Epithelial cell of proximal tubule (primary cell): ENCODE data around the gene SCN4A. TPM values are rescaled to one million over a fixed set of nuclear protein-coding genes. Genes with fewer than 3 reads are reported as not detected.

Experiments
- DNase-seq: peaks from one replicate; pipeline ENCODE4 v3.0.0-alpha.2; 2011; ENCODE audit warnings: low read depth
- H3K4me3 ChIP-seq: 2 replicates; pipeline ENCODE4 v1.5.1; 2011; ENCODE audit warnings: low read depth, mild to moderate bottlenecking, low read length
- total RNA-seq: library from RNA; depleted of rRNA; stranded (reverse); fragments of >200 nt; gene quantifications from 2 replicates; pipeline ENCODE4 v1.2.3, GENCODE V29; 2015
- TF ChIP-seq, protein P1 (sequence below): conservative IDR thresholded peaks from 2 replicates; pipeline ENCODE4 v1.5.1; 2012; ENCODE audit warnings: low read depth, mild to moderate bottlenecking, low read length

SCN4A gene
- total RNA-seq, 1 donor from 2014 or later, result not detected

GRCh38 chr17:63930951-63931575 is 41.7 kb downstream of the SCN4A start:
- DNase-seq, result no peak
- TF ChIP-seq, protein P1, sequence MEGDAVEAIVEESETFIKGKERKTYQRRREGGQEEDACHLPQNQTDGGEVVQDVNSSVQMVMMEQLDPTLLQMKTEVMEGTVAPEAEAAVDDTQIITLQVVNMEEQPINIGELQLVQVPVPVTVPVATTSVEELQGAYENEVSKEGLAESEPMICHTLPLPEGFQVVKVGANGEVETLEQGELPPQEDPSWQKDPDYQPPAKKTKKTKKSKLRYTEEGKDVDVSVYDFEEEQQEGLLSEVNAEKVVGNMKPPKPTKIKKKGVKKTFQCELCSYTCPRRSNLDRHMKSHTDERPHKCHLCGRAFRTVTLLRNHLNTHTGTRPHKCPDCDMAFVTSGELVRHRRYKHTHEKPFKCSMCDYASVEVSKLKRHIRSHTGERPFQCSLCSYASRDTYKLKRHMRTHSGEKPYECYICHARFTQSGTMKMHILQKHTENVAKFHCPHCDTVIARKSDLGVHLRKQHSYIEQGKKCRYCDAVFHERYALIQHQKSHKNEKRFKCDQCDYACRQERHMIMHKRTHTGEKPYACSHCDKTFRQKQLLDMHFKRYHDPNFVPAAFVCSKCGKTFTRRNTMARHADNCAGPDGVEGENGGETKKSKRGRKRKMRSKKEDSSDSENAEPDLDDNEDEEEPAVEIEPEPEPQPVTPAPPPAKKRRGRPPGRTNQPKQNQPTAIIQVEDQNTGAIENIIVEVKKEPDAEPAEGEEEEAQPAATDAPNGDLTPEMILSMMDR, result no peak
- no peak overlapping the region for H3K4me3 ChIP-seq

DNA sequence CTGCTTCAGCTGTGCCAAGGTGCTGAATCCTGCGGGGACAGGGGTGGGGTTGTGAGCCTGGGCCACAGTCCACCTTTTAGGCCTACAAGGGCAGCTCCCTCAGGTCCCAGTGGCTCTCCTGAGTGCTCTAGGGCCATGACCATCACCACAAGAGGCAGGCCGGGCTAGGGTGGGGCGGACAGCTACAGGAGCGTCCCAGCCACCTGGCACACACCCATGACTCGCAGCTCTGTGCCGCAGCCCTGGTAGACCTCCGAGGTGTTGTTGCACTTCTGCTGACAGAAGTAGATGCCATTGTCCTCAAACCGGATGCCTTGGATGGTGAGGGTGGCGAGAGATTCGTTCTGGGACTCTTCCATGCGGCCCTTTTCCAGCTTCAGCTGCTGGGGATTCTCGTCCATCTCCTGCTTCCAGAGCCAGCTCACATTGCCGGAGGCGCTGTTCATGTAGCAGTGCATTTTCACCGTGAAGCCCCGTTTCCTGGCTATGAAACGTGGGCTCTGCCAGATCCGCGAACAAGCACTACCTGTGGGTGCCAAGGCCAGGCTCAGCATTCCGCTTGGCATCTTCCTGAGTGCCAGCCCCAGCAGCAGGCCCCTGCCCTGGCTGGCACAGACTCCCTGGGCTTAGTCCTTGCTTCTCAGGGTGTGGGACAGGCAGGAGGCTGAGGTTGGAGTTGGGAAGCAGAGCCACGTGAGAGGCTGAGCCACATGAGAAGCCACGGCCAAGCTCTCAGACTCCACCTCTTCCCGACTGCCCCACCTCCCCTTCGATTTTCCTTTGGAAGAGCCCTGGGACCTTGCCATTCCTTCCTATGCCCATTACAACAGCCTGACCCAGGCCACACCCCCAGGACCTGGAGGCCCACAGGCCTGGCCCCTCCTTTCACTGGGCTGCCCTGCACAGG is 42.6 kb downstream of the SCN4A start:
- TF ChIP-seq, protein P1, result no peak
- H3K4me3 ChIP-seq, result no peak overlapping the region
- DNase-seq, result no peak

GRCh38 chr17:63928966-63929695 is 43.6 kb downstream of the SCN4A start:
- no peak for DNase-seq
- TF ChIP-seq, protein P1, result no peak
- H3K4me3 ChIP-seq, result no peak overlapping the region

- no peak overlapping the region for H3K4me3 ChIP-seq
- DNase-seq, result no peak
- TF ChIP-seq, protein P1, result no peak
Observed at GRCh38 chr17:63928172-63928666, 44.5 kb downstream of the SCN4A start.

- no peak overlapping the region for H3K4me3 ChIP-seq
- DNase-seq, result no peak
- TF ChIP-seq, protein P1, result no peak
Observed at GRCh38 chr17:63927464-63928171, 45.1 kb downstream of the SCN4A start.

DNA sequence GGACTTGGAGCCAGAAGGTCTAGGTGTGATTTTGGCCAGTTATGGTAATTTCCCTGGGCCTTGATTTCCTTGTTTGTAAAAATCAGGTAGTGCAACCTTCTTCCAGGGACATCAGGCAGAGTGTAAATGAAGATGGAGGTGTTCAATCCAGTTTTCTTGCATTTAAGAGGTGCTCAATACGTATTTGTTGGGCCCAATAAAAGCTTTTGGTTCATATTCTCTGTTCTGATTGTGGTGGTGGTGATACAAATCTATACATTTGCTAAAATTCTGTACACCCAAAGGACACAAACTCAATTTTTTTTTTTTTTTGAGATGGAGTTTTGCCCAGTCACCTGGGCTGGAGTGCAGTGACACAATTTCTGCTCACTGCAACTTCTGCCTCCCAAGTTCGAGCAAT is 46.6 kb downstream of the SCN4A start:
- DNase-seq, result no peak
- TF ChIP-seq, protein P1, result no peak

More for the DNA sequence above, 46.6 kb downstream of the SCN4A start:
- no peak overlapping the region for H3K4me3 ChIP-seq
